HepG2 (cell line): Measurements from ENCODE around the gene CELSR2. TPM values are rescaled to one million over a fixed set of nuclear protein-coding genes. Genes with fewer than 3 reads are reported as not detected.

ENCODE experiments used
- ATAC-seq: fragments of 200-7000 bp; cut with Tn5 transposase; 3 replicates; pipeline ENCODE4 v1.9.1; 2020; ENCODE audit warnings: mild to moderate bottlenecking, moderate library complexity
- BruUV-seq: library from RNA; stranded (reverse); fragments of 400-500 nt; replicated peaks from 2 replicates; lab custom pipeline; 2021; lab: Mats Ljungman, UMichigan
- CTCF ChIA-PET: fragments of 300-600 bp; formaldehyde crosslinking; extraction: SDS; loops from one replicate; lab custom pipeline; 2021; ENCODE audit warnings: low total read pairs, inconsistent platforms, low intra/inter-chr PET ratio; lab: Yijun Ruan, JAX
- POLR2A ChIA-PET: fragments of 350-600 bp; sonication (Branson Sonifier 250); formaldehyde crosslinking; loops from one replicate; lab custom pipeline; 2020; ENCODE audit warnings: antibody characterized with exemption, inconsistent platforms; lab: Yijun Ruan, JAX
- DNase-seq: peaks from one replicate; pipeline ENCODE4 v3.0.0-alpha.2; 2015; ENCODE audit warnings: low spot score
- FAIRE-seq: peaks from 3 replicates; lab custom pipeline; 2011; peaks lifted over from hg19 to GRCh38; lab: Jason Lieb, UNC
- H2AFZ ChIP-seq: one replicate; pipeline ENCODE4 v1.6.1; 2011; ENCODE audit warnings: low read length, inconsistent platforms
- H3K27ac ChIP-seq: fragments of 300-600 bp; 3 replicates; pipeline ENCODE4 v1.8.0; 2011; ENCODE audit warnings: mixed run types, mild to moderate bottlenecking, mixed read lengths, low read length, inconsistent platforms; ENCODE audit not compliant: insufficient read depth; ENCODE audit errors: extremely low read length
- H3K27me3 ChIP-seq, 2 experiments: fragments of 200-600 bp in 1 of 2; 2 replicates in 1 of 2; 3 replicates in 1 of 2; pipeline versions ENCODE4 v1.6.0 to v1.8.0; 2011; ENCODE audit warnings: low read length in 2 of 2, mild to moderate bottlenecking in 2 of 2, moderate library complexity in 2 of 2, inconsistent platforms in 1 of 2; ENCODE audit not compliant: insufficient read depth in 2 of 2, control insufficient read depth in 1 of 2
- H3K36me3 ChIP-seq, 2 experiments: fragments of 200-600 bp in 1 of 2; replicated peaks in 1 of 2; 2 replicates in 1 of 2; 3 replicates in 1 of 2; pipeline versions ENCODE4 v1.5.1 to v1.8.0; 2011; ENCODE audit warnings: low read length in 2 of 2, inconsistent platforms in 1 of 2; ENCODE audit not compliant: insufficient read depth in 2 of 2, control insufficient read depth in 1 of 2
- H3K4me1 ChIP-seq: 2 replicates; pipeline ENCODE4 v1.5.1; 2012; ENCODE audit warnings: low read length, inconsistent platforms; ENCODE audit not compliant: insufficient read depth
- H3K4me2 ChIP-seq: 2 replicates; pipeline ENCODE4 v1.6.0; 2011; ENCODE audit warnings: low read depth, low read length, inconsistent platforms
- H3K4me3 ChIP-seq, 3 experiments: fragments of 200-600 bp in 1 of 3; sonication (generic), shearing (Covaris generic) in 1 of 3; replicated peaks in 1 of 3; 2 replicates each; pipeline ENCODE4 v1.5.1; 2011 to 2016; ENCODE audit warnings: low read length in 3 of 3, inconsistent platforms in 2 of 3, low read depth in 2 of 3, mild to moderate bottlenecking in 2 of 3, control low read depth in 1 of 3, mixed read lengths in 1 of 3; ENCODE audit not compliant: insufficient read depth in 1 of 3
- H3K79me2 ChIP-seq: one replicate; pipeline ENCODE4 v1.6.1; 2011; ENCODE audit warnings: low read length, inconsistent platforms; ENCODE audit not compliant: insufficient read depth
- H3K9ac ChIP-seq: 2 replicates; pipeline ENCODE4 v1.6.0; 2011; ENCODE audit warnings: mild to moderate bottlenecking, low read depth, low read length, inconsistent platforms; ENCODE audit not compliant: insufficient read depth
- H3K9me3 ChIP-seq: 2 replicates; pipeline ENCODE4 v1.5.1; 2012; ENCODE audit warnings: mild to moderate bottlenecking, low read length
- H4K20me1 ChIP-seq: 2 replicates; pipeline ENCODE4 v1.6.0; 2011; ENCODE audit warnings: inconsistent platforms, mild to moderate bottlenecking, low read length, moderate library complexity; ENCODE audit not compliant: insufficient read depth
- FOXJ3 ChIP-seq: sonication (generic); formaldehyde crosslinking; IDR thresholded peaks from 2 replicates; pipeline ENCODE4 v1.4.0; 2020; ENCODE audit warnings: missing genetic modification reagents, mild to moderate bottlenecking, borderline replicate concordance
- JUN ChIP-seq: sonication (generic); formaldehyde crosslinking; IDR thresholded peaks from 2 replicates; pipeline ENCODE4 v1.4.0; 2020; ENCODE audit warnings: mild to moderate bottlenecking, missing genetic modification reagents
- MAZ ChIP-seq, 2 experiments: sonication (generic) in 1 of 2; formaldehyde crosslinking in 1 of 2; IDR thresholded peaks; 2 replicates each; pipeline versions ENCODE4 v1.5.0 to v1.6.1; 2012 to 2020; ENCODE audit warnings: low read depth in 2 of 2, mild to moderate bottlenecking in 2 of 2, borderline replicate concordance in 1 of 2, improper control_type of control experiment in 1 of 2, low read length in 1 of 2, missing genetic modification reagents in 1 of 2, moderate library complexity in 1 of 2
- MIER2 ChIP-seq: IDR thresholded peaks from 2 replicates; pipeline ENCODE4 v1.6.1; 2016; ENCODE audit warnings: missing biosample characterization, missing genetic modification reagents
- NCOA1 ChIP-seq: sonication (generic); formaldehyde crosslinking; IDR thresholded peaks from 2 replicates; pipeline ENCODE4 v1.9.0; 2021; ENCODE audit warnings: missing genetic modification reagents
- NCOR1 ChIP-seq: fragments of 200-600 bp; sonication (generic); IDR thresholded peaks from 2 replicates; pipeline ENCODE4 v1.7.0; 2017; ENCODE audit warnings: antibody characterized with exemption, low read length, borderline replicate concordance
- NFRKB ChIP-seq: fragments of 450-650 bp; IDR thresholded peaks from 2 replicates; pipeline ENCODE4 v1.6.1; 2017
- NR2F6 ChIP-seq, 2 experiments: IDR thresholded peaks; 2 replicates each; pipeline ENCODE4 v1.6.1; 2016; ENCODE audit warnings: antibody characterized with exemption in 1 of 2, mild to moderate bottlenecking in 1 of 2
- RBFOX2 ChIP-seq: fragments of 200-400 bp; formaldehyde crosslinking; IDR thresholded peaks from 2 replicates; pipeline ENCODE4 v1.6.1; 2017; ENCODE audit warnings: low read depth, mild to moderate bottlenecking, low read length
- SSRP1 ChIP-seq: IDR thresholded peaks from 2 replicates; pipeline ENCODE4 v1.6.1; 2016; ENCODE audit warnings: control low read depth
- THYN1 ChIP-seq: sonication (generic); formaldehyde crosslinking; IDR thresholded peaks from 2 replicates; pipeline ENCODE4 v1.8.1; 2023; ENCODE audit warnings: low read depth, mild to moderate bottlenecking, moderate library complexity, missing genetic modification reagents, borderline replicate concordance
- ZBTB1 ChIP-seq: sonication (generic); formaldehyde crosslinking; IDR thresholded peaks from 2 replicates; pipeline ENCODE4 v1.4.0; 2020; ENCODE audit warnings: missing genetic modification reagents, borderline replicate concordance
- ZNF160 ChIP-seq: sonication (generic); formaldehyde crosslinking; IDR thresholded peaks from 2 replicates; pipeline ENCODE4 v1.8.0; 2022; ENCODE audit warnings: mild to moderate bottlenecking, inconsistent platforms, missing genetic modification reagents
- ZNF17 ChIP-seq: sonication (generic); formaldehyde crosslinking; IDR thresholded peaks from 2 replicates; pipeline ENCODE4 v1.5.0; 2020; ENCODE audit warnings: mild to moderate bottlenecking, missing genetic modification reagents
- ZNF205 ChIP-seq: IDR thresholded peaks from 2 replicates; pipeline ENCODE4 v1.6.1; 2018; ENCODE audit warnings: missing biosample characterization, missing genetic modification reagents
- ZNF317 ChIP-seq: sonication (generic); formaldehyde crosslinking; IDR thresholded peaks from 2 replicates; pipeline ENCODE4 v1.5.0; 2020; ENCODE audit warnings: mild to moderate bottlenecking, missing genetic modification reagents
- ZNF337 ChIP-seq: sonication (generic); formaldehyde crosslinking; IDR thresholded peaks from 2 replicates; pipeline ENCODE4 v1.5.1; 2020; ENCODE audit warnings: missing genetic modification reagents, low read depth, mild to moderate bottlenecking, borderline replicate concordance
- WGBS: methylation state at CpG from one replicate; pipeline ENCODE4 v1.1.6; 2017; ENCODE audit warnings: low lambda C conversion rate; 5-methylcytosine and 5-hydroxymethylcytosine counted together
- in situ Hi-C: cut with HindIII; loops from 2 replicates; pipeline ENCODE4 v1.10.0; 2017; ENCODE audit warnings: low pct_unique_long_range_greater_than_20kb; ENCODE audit not compliant: extremely low pct_ligation_motif_present
- intact Hi-C: fragments of 100-400 bp; cut with micrococcal nuclease; formaldehyde crosslinking; loops from one replicate; pipeline ENCODE4 v1.10.0; 2022; ENCODE audit not compliant: unreplicated experiment
- polyA plus RNA-seq, 8 experiments: library from polyadenylated mRNA; depleted of rRNA in 3 of 8; stranded (reverse) in 7 of 8; unstranded in 1 of 8; fragments of >200 nt; fragmentation: Illumina TruSeq in 4 of 8; extraction: Trizol in 4 of 8; gene quantifications; 2 replicates each; pipeline versions ENCODE4 v1.2.1 to v1.2.3, GENCODE V29; 2011 to 2016; ENCODE audit warnings: low read depth in 4 of 8, missing spikeins in 1 of 8, mixed read lengths in 1 of 8; ENCODE audit not compliant: insufficient read depth in 1 of 8
- total RNA-seq, 5 experiments: library from RNA; depleted of rRNA; stranded (reverse); fragments of >200 nt; fragmentation: Illumina TruSeq; extraction: Trizol; gene quantifications; 2 replicates each; pipeline ENCODE4 v1.2.3, GENCODE V29; 2016; ENCODE audit warnings: low read depth in 1 of 5
- TF ChIP-seq, protein P1 (sequence below): sonication (generic); formaldehyde crosslinking; IDR thresholded peaks from 2 replicates; pipeline ENCODE4 v1.4.0; 2020; ENCODE audit warnings: missing genetic modification reagents
- TF ChIP-seq, protein P2 (sequence below): sonication (generic); formaldehyde crosslinking; IDR thresholded peaks from 2 replicates; pipeline ENCODE4 v1.4.0; 2020; ENCODE audit warnings: missing genetic modification reagents

The CELSR2 gene
- total and polyA plus RNA-seq, 2 of the 13 experiments (the other 11 are each of a cell fraction or from before 2014, with no cell fraction given): 4.0 to 6.6 TPM

DNA sequence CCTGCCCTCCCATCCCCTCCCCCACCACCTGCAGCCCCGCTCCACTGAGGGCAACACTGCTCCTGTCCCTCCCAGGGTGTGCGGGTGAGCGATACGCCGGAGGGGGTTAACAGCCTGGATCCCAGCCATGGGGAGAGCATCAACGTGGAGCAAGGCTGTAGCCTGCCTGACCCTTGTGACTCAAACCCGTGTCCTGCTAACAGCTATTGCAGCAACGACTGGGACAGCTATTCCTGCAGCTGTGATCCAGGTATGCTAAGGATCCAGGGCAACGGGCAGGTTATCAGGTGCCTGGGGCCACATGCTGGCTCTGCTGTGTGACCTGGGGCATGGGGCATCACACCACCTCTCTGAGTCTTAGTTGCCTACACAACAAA is 15.0 kb downstream of the CELSR2 start:
- no peaks in the 10 kb centered on the region for H3K79me2 ChIP-seq
- H3K4me3 ChIP-seq: no peak overlapping the region
- no peak overlapping the region for H3K4me2 ChIP-seq
- no peak for TF ChIP-seq NR2F6 (IDR thresholded peaks at IDR 0.05)
- no peak for TF ChIP-seq NR2F6 (CRISPR knock-in tag; IDR thresholded peaks at IDR 0.05)
- no peak for TF ChIP-seq JUN (CRISPR knock-in tag)
- TF ChIP-seq NFRKB: no peak
- TF ChIP-seq RBFOX2: no peak
- TF ChIP-seq, protein P1, sequence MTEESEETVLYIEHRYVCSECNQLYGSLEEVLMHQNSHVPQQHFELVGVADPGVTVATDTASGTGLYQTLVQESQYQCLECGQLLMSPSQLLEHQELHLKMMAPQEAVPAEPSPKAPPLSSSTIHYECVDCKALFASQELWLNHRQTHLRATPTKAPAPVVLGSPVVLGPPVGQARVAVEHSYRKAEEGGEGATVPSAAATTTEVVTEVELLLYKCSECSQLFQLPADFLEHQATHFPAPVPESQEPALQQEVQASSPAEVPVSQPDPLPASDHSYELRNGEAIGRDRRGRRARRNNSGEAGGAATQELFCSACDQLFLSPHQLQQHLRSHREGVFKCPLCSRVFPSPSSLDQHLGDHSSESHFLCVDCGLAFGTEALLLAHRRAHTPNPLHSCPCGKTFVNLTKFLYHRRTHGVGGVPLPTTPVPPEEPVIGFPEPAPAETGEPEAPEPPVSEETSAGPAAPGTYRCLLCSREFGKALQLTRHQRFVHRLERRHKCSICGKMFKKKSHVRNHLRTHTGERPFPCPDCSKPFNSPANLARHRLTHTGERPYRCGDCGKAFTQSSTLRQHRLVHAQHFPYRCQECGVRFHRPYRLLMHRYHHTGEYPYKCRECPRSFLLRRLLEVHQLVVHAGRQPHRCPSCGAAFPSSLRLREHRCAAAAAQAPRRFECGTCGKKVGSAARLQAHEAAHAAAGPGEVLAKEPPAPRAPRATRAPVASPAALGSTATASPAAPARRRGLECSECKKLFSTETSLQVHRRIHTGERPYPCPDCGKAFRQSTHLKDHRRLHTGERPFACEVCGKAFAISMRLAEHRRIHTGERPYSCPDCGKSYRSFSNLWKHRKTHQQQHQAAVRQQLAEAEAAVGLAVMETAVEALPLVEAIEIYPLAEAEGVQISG (CRISPR knock-in tag): no peak
- TF ChIP-seq THYN1 (CRISPR knock-in tag): no peak
- TF ChIP-seq ZNF205 (CRISPR knock-in tag): no peak
- TF ChIP-seq SSRP1 (CRISPR knock-in tag): no peak
- TF ChIP-seq MAZ (IDR thresholded peaks at IDR 0.05; ENCODE audit: borderline replicate concordance, low read depth, low read length): no peak
- TF ChIP-seq MAZ (CRISPR knock-in tag; IDR thresholded peaks at IDR 0.05; ENCODE audit: low read depth): no peak
- no peak for TF ChIP-seq ZBTB1
- TF ChIP-seq, protein P2, sequence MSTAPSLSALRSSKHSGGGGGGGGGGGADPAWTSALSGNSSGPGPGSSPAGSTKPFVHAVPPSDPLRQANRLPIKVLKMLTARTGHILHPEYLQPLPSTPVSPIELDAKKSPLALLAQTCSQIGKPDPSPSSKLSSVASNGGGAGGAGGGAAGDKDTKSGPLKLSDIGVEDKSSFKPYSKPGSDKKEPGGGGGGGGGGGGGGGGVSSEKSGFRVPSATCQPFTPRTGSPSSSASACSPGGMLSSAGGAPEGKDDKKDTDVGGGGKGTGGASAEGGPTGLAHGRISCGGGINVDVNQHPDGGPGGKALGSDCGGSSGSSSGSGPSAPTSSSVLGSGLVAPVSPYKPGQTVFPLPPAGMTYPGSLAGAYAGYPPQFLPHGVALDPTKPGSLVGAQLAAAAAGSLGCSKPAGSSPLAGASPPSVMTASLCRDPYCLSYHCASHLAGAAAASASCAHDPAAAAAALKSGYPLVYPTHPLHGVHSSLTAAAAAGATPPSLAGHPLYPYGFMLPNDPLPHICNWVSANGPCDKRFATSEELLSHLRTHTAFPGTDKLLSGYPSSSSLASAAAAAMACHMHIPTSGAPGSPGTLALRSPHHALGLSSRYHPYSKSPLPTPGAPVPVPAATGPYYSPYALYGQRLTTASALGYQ (CRISPR knock-in tag): no peak
- TF ChIP-seq MIER2 (CRISPR knock-in tag): no peak
- TF ChIP-seq ZNF17 (CRISPR knock-in tag): no peak
- TF ChIP-seq NCOA1 (CRISPR knock-in tag): no peak
- TF ChIP-seq ZNF160 (CRISPR knock-in tag): no peak
- TF ChIP-seq FOXJ3 (CRISPR knock-in tag): no peak
- no peak for TF ChIP-seq ZNF317
- TF ChIP-seq ZNF337: no peak
- no peak for TF ChIP-seq NCOR1
- WGBS: 87% methylated on average over 6 of the region's 9 CpGs
- FAIRE-seq: no peak
- no peak overlapping the region for H3K9ac ChIP-seq
- POLR2A ChIA-PET: interaction anchor here (0.7 to 1.8 kb wide), 3 partner anchors 12 to 134 kb away, joined by 3 to 6 read pairs (median 4); partner anchors contain the start of gene SORT1
- no peak for DNase-seq
- no peaks in the 10 kb centered on the region for H3K27me3 ChIP-seq
- in situ Hi-C loops: loop anchor here (5.0 to 10.0 kb wide), 3 partner anchors 62 to 270 kb away; partner anchors contain the start of gene GPR61
- no peaks in the 10 kb centered on the region for H4K20me1 ChIP-seq
- BruUV-seq: no TSS peak
- H3K4me1 ChIP-seq: no peaks in the 10 kb centered on the region
- ATAC-seq: no peak
- H3K9me3 ChIP-seq: no peaks in the 10 kb centered on the region
- CTCF ChIA-PET: interaction anchor here (0.6 to 3.0 kb wide), 13 partner anchors 11 to 269 kb away, joined by 4 to 76 read pairs (median 8); partner anchors contain the start of genes CELSR2, CYB561D1, PSRC1 and SORT1
- H2AFZ ChIP-seq: no peak overlapping the region
- H3K27ac ChIP-seq: no peak overlapping the region
- intact Hi-C loops: loop anchor here (5.0 kb wide), 1 partner anchor 172 kb away; the partner anchor contains the start of gene TMEM167B
- H3K36me3 ChIP-seq: peaks cover 3 to 11% of the 10 kb centered on the region in 2 experiments; a peak in 4 of 5 replicates
